ENCODE measurements around the gene PTPRN2.
"Not testable (repeated sequence)": the region's sequence is repeated elsewhere in the genome, so short reads cannot be mapped to it uniquely, and the experiment has no call there.

The PTPRN2 gene

DNA sequence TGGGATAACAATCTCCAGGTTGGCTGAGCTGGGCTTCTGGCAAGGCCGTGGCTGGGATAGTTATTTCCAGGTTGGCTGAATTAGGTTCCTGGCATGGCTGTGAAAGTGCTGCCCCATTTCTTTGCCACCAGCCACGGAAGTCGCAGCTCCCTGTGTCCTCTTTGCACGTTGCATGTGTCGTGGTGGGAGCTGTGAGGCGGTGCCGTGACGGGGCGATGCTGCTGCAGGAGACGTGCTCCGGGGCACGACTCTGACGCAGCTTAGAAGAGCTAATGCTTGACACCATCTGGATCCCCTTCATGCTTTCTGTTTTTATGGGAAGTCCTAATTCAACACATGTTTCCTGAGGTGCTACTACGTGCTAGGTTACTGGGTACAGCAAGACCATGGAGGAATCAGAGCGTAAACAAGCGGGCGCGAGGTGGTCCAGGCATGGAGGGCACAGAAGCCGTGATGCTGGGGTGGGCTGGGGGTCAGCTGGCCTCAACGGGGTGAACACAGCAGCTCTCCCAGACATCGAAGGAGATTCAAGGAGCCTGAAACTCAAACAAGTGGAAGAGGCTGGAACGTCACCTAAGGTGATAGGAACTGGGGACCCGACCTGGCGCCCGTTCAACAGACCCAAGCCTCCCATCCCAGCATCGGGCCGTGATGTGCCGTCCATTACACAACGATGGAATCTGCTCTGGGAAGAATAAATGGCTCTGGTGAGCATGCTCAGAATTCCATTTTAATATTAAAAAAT is 843.7 kb downstream of the PTPRN2 start:
- no peak for DNase-seq

DNA sequence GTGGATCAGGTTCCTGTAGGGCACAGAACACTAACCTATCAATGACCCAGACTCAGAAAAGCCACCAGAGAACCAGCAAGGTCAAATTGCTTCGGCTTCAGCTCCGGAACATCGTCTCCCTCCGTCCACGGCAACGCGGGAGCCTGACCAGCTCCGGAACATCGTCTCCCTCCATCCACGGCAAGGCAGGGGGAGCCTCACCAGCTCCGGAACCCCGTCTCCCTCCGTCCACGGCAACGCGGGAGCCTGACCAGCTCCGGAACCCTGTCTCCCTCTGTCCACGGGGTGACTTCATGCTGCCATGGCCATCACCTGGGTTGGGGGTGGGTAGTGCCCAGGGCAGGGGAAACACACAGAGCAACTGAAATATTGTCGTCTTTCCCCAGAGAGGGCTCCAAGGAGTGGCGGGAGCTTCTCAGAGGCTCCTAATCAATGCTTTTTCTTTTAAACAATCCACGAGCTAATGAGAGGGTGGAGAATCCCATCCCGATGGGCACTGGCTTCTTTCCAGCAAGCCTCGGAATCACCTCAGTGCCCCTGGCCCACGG is 847.3 kb downstream of the PTPRN2 start:
- no peak for DNase-seq

DNA sequence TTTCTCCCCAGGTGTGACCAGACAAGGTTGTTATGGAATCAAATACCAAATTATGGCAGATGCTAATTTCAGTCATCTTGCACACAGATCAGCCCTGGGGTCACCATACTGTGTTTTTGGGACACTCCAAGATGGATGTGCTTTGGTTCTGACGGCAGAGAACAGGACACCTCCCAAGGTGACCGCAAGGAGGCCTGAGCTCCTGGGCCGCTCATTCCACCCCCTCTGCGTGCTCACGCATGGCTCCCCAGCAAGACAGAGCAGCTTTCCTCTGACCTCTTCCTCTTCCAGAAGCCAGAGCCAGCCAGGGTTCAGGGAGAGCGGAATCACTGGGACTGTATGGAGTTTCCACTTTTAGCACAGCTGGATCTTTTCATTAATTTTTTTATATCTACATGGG is 848.0 kb downstream of the PTPRN2 start:
- no peak for DNase-seq

DNA sequence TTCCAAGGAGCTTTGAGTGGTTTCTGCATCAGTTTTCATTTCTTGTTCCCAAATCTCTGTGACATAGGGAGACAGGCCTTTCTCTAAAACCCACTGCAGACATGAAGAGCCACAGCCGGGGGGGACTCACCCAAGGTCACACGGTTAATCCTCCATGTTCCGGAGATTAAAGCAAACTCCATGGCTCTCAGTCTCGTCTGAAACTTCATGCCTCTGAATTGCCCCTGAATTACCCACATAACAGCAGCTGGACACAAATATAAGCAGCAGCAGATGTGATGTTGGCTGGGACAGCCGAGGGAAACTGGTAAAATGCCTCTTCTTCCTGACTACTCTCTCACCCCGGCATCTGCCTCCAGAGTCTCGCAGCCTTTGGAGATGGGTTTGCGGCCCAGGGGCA is 848.6 kb downstream of the PTPRN2 start:
- DNase-seq = no peak

DNA sequence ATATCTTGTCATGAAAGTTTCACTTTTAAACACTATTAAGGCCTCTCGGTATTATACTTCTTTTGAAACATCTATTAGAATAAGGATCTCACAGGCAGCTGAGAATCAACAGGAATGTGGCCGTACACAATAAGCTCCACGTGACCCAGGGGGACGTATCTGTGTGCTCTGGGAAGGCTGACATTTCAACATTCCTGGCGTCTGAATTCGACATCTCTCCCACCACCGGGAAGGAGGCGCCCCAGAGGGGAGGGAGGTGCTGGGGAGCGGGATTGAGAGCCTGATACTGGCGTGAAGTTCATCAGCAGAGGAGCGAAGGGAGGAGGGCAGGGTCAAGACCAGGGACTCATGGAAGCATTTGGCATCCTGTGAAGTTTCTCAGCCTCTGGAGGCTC is 849.6 kb downstream of the PTPRN2 start:
- no peak for DNase-seq

DNA sequence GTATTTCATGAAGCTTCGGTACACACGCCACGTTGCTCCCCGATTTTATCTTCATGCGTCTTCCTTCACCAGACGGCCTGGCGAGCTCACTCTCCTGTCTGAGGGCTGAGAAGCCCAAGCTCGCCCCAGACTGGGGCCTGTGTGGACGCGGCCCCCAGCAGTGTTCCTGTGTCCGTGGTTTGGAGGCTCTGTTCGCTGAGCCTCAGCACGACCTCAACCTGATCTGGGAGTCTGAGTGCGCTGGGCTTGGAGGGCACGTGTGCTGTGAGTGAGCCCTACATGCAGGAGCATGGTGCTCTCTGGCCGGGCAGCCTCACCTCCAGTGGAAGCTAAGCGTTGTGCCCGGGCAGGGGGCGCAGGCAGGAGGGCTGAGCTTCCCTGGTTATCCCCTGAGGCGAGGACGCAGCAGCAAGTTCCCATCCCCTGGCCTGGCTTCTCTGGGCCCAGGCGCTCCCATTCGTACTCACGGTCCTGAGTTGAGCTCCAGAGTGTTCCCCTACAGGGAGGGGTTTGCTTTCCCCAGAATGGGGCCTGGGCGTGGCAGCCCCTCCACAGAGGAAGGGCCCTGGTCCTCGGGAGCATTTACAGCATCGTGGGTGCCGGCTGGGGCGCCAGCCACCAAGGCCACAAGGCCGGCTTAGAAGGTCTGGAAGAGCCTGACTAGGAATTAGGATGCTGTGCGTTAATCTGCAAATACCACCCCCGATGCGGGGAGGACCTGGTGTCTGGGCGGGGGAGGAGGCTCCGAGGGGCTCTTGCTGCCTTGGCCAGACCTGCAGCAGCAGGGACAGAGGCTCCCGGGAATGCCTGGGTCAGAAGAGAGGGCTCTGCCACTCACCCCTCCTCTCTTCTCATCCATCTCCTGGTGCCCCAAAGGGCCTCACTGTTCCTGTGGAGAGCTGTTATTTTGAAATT is 850.2 kb downstream of the PTPRN2 start:
- no peak for DNase-seq

DNA sequence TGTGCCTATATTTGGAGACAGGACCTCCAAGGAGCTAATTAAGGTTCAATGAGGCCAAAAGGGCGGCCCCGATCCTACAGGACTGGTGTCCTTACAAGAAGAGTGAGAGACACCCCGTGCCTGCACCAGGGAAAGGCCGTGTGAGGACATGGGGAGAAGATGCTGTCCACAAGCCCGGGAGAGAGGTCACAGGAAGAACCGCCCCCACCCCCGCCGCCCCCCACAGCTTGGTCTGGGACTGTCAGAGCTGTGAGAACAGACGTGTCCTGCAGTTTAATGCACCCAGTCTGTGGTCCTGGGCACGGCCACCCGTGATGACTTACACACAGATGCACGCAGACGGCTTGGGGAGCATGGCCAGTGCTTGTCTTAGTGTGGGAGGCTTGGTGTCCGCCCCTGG is 851.3 kb downstream of the PTPRN2 start:
- no peak for DNase-seq

DNA sequence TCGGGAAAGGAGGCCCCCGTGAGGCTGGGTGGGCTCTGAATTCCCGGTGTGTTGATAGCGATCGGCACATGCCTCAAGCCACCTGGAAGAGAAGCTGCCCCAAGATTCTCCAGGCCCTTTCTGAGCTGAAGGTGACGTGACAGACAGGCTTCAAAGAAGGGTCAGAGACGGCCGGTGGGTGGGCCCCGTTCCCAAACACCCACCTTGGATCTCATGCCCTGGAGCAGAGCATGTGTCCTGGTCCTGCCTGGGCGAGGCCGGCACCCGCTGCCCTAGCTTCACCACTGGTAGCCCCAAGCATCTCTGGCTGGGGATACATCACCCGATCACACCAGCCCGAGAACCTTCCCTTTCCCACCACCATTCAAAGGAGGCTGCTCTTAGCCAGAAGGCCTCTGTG is 851.8 kb downstream of the PTPRN2 start:
- DNase-seq = no peak

DNA sequence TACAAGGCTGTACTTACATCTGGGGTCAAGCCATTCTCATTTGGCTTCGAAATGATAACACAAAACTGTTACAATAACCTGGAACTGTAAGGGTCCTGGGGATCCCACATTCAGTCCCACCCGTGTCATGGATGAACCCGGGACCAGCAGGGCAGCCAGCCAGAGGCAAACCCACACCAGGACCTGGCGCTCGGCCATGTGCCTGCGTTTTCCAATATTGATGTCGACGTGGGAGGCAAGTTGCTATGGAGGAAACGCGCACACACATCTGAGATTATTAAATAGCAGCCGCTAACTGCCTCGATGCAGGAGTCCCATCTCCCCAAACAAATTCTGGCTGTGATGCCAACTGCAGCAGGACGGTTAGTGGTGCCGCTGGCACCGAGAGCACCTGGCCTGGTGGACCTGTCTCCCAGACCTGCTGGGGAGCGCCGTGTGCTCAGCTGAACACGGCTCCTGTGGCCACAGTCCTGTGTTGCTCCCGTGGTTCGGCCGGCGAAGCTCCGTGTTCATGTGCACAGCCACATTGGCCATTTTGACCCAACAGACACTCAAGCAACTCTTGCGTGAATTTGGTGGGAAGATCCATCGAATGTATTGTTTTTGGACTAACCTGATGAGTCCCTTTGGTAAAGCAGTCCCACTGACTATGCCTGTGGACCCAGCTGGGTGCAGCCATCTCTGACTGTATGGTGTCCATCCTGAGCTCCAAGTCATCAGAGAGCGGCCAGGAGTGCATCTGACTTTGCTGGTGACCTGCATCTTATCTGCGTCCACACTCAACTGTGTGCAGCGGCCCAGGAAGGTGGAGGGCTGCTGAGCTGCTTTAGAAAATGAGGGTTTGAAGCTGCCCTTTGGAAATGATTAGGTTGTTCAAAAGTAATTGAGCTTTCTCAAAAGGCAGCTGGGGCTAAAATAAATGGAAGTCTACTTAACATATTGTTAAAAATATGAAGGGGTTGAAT is 852.7 kb downstream of the PTPRN2 start:
- no peak for DNase-seq

DNA sequence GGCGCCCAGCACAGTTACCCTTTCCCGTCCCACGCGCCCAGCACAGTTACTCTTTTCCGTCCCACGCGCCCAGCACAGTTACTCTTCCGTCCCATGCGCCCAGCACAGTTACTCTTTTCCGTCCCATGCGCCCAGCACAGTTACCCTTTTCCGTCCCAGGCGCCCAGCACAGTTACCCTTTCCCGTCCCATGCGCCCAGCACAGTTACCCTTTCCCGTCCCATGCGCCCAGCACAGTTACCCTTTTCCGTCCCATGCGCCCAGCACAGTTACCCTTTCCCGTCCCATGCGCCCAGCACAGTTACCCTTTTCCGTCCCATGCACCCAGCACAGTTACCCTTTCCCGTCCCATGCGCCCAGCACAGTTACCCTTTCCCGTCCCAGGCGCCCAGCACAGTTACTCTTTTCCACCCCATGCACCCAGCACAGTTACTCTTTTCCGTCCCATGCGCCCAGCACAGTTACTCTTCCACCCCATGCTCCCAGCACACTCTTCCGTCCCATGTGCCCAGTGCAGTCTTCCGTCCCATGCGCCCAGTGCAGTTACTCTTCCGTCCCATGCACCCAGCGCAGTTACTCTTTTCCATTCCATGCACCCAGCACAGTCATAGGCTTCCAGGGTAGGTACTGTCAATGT is 853.7 kb downstream of the PTPRN2 start:
- not testable (repeated sequence) for DNase-seq

DNA sequence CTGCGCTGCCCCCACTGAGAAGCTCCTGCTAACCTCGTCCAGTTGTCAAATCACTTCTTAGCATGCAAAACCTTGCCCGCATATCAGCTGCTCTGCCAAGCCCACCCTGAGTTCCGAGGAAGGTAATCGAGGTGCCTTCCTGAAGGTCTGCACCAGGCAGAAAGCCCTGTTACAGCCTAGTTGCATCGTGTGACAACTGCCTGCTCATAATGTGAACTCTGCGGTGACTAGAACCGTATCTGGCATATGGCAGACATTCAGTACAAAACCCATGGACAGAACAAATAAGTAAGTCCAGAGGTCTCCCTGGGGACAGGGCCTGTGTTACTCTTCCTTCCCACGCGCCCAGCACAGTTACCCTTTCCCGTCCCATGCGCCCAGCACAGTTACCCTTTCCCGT is 856.5 kb downstream of the PTPRN2 start:
- no peak for DNase-seq

DNA sequence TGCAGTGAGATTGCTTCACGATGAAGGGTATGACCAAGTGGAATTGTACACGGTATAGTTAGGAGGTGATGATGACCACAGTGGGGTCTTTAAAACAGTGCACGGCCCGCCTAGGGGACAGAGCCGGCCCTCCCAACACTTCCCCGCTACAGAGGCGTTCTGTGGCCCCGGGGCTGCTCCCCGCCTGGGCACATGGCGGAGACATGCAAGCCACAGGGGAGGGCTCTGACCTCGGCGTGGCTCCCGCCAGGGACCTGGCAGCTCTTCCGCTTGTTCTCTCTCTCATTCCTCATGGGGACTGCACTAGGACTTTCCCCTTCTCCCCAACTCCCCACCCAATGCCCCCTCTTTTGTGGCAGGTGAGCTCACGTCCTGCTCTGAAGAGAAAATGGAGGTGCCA is 857.0 kb downstream of the PTPRN2 start:
- no peak for DNase-seq

DNA sequence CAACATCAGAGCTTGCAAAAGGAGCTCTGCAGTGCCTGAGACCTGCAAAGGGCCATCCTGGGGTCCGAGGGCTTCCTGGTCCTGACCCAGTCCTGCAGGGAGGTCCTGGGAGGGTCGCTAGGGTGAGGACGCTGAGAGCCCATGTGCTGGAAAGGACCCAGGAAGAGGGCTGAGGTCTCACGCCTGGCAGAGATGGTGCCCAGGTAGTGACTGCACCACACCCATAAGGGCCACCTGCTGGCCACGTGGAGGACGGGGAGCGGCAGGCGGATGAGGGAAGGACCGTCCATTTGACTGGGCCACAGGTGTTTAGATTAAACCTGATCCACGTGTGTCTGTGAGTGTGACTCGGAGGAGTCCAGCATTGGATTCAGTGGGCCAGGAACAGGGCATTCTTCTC is 858.1 kb downstream of the PTPRN2 start:
- DNase-seq = no peak

DNA sequence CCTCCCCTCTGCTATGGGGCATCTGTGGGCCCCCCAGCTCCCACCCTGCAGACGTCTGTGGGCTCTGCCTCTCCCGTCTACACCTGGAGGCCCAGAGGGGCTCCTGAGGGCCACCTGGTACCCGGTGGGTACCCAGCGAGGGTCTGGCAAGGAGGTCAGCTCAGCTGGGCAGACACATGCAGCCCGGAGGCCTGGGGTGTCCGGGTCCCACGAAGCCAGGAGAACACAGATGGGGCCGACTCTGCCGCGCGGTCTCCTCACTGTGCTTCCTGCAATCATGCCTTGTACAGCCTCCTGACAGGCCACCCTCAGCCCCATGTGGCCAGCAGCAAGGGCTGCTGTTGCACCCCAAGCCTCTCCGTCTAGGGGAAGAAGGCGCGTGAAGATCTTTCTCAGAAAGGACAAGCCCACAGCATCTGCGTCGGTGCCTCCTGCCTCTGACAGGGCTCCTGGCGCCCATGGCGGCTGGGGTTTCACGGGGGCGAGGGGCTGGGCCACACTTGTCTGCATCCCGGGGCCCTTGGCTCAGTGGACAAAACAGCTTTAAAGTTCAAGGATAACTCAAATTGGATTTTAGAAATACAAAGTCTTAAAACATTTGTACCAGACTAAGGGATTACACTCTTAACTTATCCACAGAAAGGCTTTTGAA is 859.5 kb downstream of the PTPRN2 start:
- DNase-seq = no peak

DNA sequence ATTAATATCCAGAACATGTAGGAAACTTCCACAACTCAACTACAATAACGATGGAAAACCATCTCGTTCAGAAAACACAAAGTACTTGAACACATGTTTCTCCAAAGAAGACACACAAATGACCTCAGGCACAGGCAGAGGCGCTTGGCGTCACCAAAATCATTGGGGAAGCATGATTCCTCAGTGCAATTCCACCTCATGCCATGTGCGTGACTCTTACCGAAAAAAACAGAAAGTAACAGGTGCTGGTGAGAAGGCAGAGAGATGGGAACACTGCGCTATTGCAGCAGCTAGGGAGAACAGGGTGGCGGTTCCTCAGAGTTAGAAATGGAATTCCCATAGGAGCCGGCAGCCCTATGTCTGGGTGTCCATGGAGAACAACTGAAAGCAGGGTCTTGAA is 860.9 kb downstream of the PTPRN2 start:
- no peak for DNase-seq

DNA sequence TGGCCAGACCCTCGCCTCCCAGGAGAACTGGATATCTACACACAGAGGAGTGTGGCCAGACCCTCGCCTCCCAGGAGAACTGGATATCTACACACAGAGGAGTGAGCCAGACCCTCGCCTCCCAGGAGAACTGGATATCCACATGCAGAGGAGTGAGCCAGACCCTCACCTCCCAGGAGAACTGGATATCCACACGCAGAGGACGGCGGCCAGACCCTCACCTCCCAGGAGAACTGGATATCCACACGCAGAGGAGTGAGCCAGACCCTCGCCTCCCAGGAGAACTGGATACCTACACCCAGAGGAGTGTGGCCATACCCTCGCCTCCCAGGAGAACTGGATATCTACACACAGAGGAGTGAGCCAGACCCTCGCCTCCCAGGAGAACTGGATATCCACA is 862.3 kb downstream of the PTPRN2 start:
- DNase-seq = not testable (repeated sequence)

DNA sequence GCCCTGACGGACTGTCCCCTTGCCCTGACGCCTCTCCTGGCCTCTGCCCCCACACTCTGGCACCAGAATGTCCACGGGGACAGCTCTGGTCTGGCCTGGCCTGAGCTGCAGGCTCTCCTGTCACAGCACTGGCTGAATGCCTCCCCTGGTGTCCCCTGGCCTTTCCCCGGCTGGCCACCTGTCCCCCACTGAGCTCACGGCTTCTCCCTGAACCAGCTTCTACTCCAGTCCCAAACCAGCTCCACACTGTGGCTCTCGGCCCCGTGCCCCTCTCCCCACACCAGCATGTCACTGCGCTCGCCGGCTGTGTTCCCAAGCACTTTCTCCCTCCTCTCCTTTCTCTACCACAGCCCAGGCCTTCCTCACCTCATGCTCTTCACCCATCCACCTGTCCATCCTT is 864.4 kb downstream of the PTPRN2 start:
- no peak for DNase-seq

DNA sequence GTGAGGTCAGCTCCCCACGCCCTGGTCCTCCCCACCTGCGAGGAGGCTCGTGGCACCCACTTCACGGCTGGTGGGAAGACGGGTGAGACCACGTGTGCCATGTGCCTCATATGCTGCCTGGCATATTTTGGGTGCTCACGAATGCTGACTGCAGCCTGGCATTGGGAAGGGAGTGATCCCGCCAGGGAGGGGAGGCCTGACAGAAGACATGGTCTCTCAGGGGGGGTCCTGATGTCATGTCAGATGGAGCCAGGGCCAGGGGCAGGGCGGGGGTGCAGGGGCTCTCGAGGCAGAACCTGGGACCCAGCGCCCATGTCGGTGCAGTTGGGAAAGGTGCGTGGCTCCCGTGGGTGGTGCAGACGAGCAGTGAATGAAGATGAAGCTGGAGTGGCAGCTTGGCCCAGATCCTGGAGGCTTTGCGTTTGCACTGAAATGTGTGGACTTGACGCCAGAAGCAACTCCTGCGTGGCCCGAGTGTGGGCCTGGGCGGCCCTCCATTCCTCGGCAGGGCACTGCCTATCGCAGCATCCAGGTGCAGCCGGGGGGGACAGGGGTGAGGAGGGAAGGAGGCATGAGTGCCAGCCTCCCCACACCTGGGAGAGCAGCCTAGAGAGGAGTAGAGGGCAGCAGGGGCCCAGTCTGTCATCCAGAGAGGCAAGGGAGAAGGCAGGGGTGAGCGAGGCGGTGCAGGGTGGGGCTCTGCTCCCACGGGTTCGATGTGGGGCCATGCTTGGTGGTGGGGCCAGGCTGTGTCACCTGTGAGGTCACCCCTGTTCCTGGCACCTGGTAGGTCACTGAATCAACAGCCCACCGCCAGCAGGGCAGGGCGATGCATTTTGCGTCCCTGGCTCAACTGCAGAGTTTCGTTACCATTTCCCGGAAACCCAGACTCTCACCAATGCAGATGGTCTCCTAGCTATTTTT is 865.2 kb downstream of the PTPRN2 start:
- no peak for DNase-seq

DNA sequence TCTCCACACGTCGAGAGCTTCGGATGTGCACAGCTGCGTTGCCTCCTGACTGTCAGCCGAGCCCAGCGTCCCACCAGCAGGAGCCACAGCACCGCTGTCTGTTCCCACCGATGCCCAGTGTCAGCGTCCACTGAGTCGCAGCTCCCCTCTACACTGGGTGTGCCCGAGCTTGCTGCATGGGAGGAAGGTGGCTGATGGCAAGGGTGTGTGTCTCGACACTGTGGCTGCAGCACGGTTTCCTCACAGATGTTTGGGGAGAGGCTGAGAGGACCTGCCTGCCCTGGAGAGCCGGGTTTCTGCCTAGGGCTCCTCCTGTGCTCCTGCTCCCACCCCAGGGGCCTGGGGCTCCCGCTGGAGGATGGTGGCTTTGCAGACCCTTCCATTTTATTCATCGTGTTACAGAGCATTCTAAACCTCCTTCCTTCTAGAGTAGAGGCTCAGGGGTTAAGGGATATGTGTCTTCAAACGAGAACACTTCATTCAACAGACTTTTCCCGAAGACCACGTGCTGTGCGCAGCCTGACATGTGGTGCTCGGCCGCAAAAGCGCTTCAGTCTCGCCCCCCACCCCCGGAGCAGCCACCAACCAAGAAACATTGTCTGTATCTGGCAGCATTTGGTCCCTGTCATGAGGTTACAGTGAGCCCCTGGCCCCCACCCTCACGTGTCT is 866.0 kb downstream of the PTPRN2 start:
- no peak for DNase-seq
